Neural progenitor cell (in vitro differentiated cells): Measurements from ENCODE around the gene HS3ST5. TPM values are rescaled to one million over a fixed set of nuclear protein-coding genes. Genes with fewer than 3 reads are reported as not detected.

ENCODE experiments used
- DNase-seq: peaks from one replicate; pipeline ENCODE4 v3.0.0-alpha.2; 2016; ENCODE audit warnings: low spot score
- H2AFZ ChIP-seq: fragments of 200-600 bp; sonication (generic); replicated peaks from 2 replicates; pipeline ENCODE4 v1.6.1; 2016; ENCODE audit warnings: antibody characterized with exemption
- H3F3A ChIP-seq: fragments of 200-600 bp; sonication (generic); 2 replicates; pipeline ENCODE4 v1.6.1; 2016; ENCODE audit warnings: antibody characterized with exemption, low read depth
- H3K27ac ChIP-seq: fragments of 200-600 bp; sonication (generic); 2 replicates; pipeline ENCODE4 v1.5.1; 2016; ENCODE audit warnings: mild to moderate bottlenecking
- H3K27me3 ChIP-seq: fragments of 200-600 bp; sonication (generic); 2 replicates; pipeline ENCODE4 v1.6.1; 2016; ENCODE audit warnings: mild to moderate bottlenecking, moderate library complexity
- H3K36me3 ChIP-seq: fragments of 200-600 bp; sonication (generic); 2 replicates; pipeline ENCODE4 v1.5.1; 2016
- H3K4me1 ChIP-seq: fragments of 200-600 bp; sonication (generic); 2 replicates; pipeline ENCODE4 v1.6.1; 2016; ENCODE audit warnings: mixed run types
- H3K4me2 ChIP-seq: fragments of 200-600 bp; sonication (generic); 2 replicates; pipeline ENCODE4 v1.6.1; 2016
- H3K4me3 ChIP-seq: fragments of 200-600 bp; sonication (generic); 2 replicates; pipeline ENCODE4 v1.5.1; 2016
- H3K79me2 ChIP-seq: fragments of 200-600 bp; sonication (generic); 2 replicates; pipeline ENCODE4 v1.6.1; 2016; ENCODE audit warnings: low read depth
- H3K9ac ChIP-seq: fragments of 200-600 bp; sonication (generic); 2 replicates; pipeline ENCODE4 v1.6.1; 2016
- H3K9me3 ChIP-seq: fragments of 200-600 bp; sonication (generic); 2 replicates; pipeline ENCODE4 v1.5.1; 2016; ENCODE audit warnings: low read depth
- H4K20me1 ChIP-seq: fragments of 200-600 bp; sonication (generic); 2 replicates; pipeline ENCODE4 v1.6.1; 2016; ENCODE audit warnings: low read depth
- H3K27ac Mint-ChIP-seq: 3 replicates; pipeline ENCODE4 v1.8.0; 2021; ENCODE audit warnings: mixed read lengths
- H3K27me3 Mint-ChIP-seq: 2 replicates; pipeline ENCODE4 v1.8.0; 2022; ENCODE audit warnings: low read depth, mild to moderate bottlenecking, inconsistent platforms, moderate library complexity, mixed read lengths; ENCODE audit not compliant: insufficient read depth
- H3K36me3 Mint-ChIP-seq: 3 replicates; pipeline ENCODE4 v1.8.0; 2021; ENCODE audit warnings: mixed read lengths
- H3K4me1 Mint-ChIP-seq: 3 replicates; pipeline ENCODE4 v1.8.0; 2021; ENCODE audit warnings: mixed read lengths
- H3K4me3 Mint-ChIP-seq: 3 replicates; pipeline ENCODE4 v1.8.0; 2021; ENCODE audit warnings: mild to moderate bottlenecking, moderate library complexity, mixed read lengths
- H3K9me3 Mint-ChIP-seq: 3 replicates; pipeline ENCODE4 v1.8.0; 2020; ENCODE audit warnings: mixed read lengths
- CTCF ChIP-seq: fragments of 200-600 bp; sonication (generic); IDR thresholded peaks from 2 replicates; pipeline ENCODE4 v1.5.1; 2017; ENCODE audit warnings: antibody characterized with exemption, mild to moderate bottlenecking
- EZH2 ChIP-seq: fragments of 200-600 bp; sonication (generic); IDR thresholded peaks from 2 replicates; pipeline ENCODE4 v1.6.1; 2017; ENCODE audit warnings: antibody characterized with exemption, mild to moderate bottlenecking, moderate library complexity
- EZH2phosphoT487 ChIP-seq: fragments of 200-600 bp; sonication (generic); IDR thresholded peaks from 2 replicates; pipeline ENCODE4 v1.6.1; 2017; ENCODE audit warnings: antibody characterized with exemption
- total RNA-seq: library from RNA; depleted of rRNA; stranded (reverse); fragments of >200 nt; gene quantifications from 2 replicates; pipeline ENCODE4 v1.2.3, GENCODE V29; 2015; ENCODE audit warnings: low replicate concordance

The HS3ST5 gene
- total RNA-seq, 1 donor from 2014 or later = 0.34 TPM

DNA sequence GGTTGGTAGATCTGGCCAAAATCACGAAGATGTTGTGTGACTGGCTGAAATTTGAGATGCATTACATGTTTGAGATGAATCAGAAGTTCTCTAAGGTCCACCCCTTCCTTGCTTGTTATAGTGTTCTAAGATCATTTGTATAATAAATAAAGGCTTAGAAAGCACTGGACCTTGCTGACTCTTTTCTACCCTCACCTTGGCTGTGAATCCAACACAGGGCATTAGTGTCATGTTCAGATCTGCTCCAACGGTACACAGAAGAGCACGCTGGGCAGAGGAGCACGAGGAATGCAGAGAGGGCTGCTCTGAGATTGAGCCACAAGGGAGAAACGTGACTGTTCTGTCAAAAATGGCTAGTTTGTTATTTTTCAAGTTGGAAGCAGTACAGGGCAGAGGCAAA, 202.4 kb downstream of the HS3ST5 start:
- no peaks in the 10 kb centered on the region for H4K20me1 ChIP-seq
- no peak overlapping the region for H3K27ac ChIP-seq
- H3K79me2 ChIP-seq = no peaks in the 10 kb centered on the region
- no peak overlapping the region for H3K4me3 ChIP-seq
- Mint-ChIP-seq H3K4me1 (no peaks in the 10 kb centered on the region), H3K9me3 (no peaks in the 10 kb centered on the region), H3K27ac (no peak overlapping the region), H3K4me3 (no peak overlapping the region), H3K27me3 (no peaks in the 10 kb centered on the region), H3K36me3 (no peaks in the 10 kb centered on the region)
- no peaks in the 10 kb centered on the region for H3K36me3 ChIP-seq
- TF ChIP-seq CTCF (no peak), EZH2 (no peak), EZH2phosphoT487 (no peak)
- H3K4me1 ChIP-seq = peaks cover 6% of the 10 kb centered on the region
- no peaks in the 10 kb centered on the region for H3K9me3 ChIP-seq
- H3K4me2 ChIP-seq = no peak overlapping the region
- no peak overlapping the region for H3K9ac ChIP-seq
- H3K27me3 ChIP-seq = no peaks in the 10 kb centered on the region
- H2AFZ ChIP-seq = no peak overlapping the region
- no peak for DNase-seq
- H3F3A ChIP-seq = no peaks in the 10 kb centered on the region

DNA sequence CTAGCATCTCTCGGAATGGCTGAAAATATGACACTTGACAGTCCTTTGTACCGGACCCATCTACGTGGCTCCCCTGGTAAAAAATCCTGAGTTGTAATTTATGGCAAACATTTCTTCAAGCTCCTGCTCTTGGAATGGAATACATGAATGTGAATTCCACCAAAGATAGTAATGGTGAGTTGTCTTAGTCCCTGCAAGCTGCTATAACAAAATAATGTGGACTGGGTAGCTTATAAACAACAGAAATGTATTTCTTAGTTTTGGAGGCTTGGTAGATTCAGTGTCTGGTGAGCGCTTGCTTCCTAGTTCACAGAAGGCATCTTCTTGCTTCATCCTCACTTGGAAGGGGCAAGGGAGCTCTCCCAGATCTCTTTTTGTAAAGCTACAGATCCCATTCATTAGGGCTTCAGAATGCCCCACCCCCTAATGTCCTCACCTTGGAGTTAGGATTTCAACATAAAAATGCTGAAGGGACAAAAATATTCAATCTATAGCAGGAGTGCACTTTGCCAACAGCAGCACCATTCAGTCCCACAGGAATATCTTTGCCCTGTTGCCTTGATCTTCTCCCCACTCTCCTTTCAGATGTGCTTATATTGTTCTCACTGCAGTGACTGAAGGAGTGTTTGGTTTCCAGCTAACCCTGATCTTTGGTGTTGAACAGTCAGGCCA, 204.1 kb downstream of the HS3ST5 start:
- no peak for DNase-seq
- no peak overlapping the region for H3K9ac ChIP-seq
- H3K9me3 Mint-ChIP-seq = no peaks in the 10 kb centered on the region
- H3K4me3 Mint-ChIP-seq = no peak overlapping the region
- H3K4me3 ChIP-seq = no peak overlapping the region
- no peaks in the 10 kb centered on the region for H3K36me3 ChIP-seq
- H3K9me3 ChIP-seq = no peaks in the 10 kb centered on the region
- TF ChIP-seq CTCF (no peak), EZH2phosphoT487 (no peak), EZH2 (no peak)
- H3K4me2 ChIP-seq = no peak overlapping the region
- H3K27me3 ChIP-seq = no peaks in the 10 kb centered on the region
- no peaks in the 10 kb centered on the region for H3K27me3 Mint-ChIP-seq
- no peaks in the 10 kb centered on the region for H3K79me2 ChIP-seq
- no peaks in the 10 kb centered on the region for H3K4me1 Mint-ChIP-seq
- no peaks in the 10 kb centered on the region for H3F3A ChIP-seq
- H4K20me1 ChIP-seq = no peaks in the 10 kb centered on the region
- H2AFZ ChIP-seq = no peak overlapping the region
- no peak overlapping the region for H3K27ac Mint-ChIP-seq
- no peaks in the 10 kb centered on the region for H3K4me1 ChIP-seq
- no peak overlapping the region for H3K27ac ChIP-seq
- H3K36me3 Mint-ChIP-seq = no peaks in the 10 kb centered on the region

- Histone ChIP-seq H3K4me1 (no peaks in the 10 kb centered on the region), H4K20me1 (no peaks in the 10 kb centered on the region), H3F3A (no peaks in the 10 kb centered on the region), H3K27ac (no peak overlapping the region), H3K4me3 (no peak overlapping the region), H3K79me2 (no peaks in the 10 kb centered on the region), H3K27me3 (no peaks in the 10 kb centered on the region), H3K9ac (no peak overlapping the region), H3K4me2 (no peak overlapping the region), H3K9me3 (no peaks in the 10 kb centered on the region), H2AFZ (no peak overlapping the region), H3K36me3 (no peaks in the 10 kb centered on the region)
- Mint-ChIP-seq H3K36me3 (no peaks in the 10 kb centered on the region), H3K4me3 (no peak overlapping the region), H3K4me1 (no peaks in the 10 kb centered on the region), H3K27me3 (no peaks in the 10 kb centered on the region), H3K27ac (no peak overlapping the region), H3K9me3 (no peaks in the 10 kb centered on the region)
- DNase-seq = no peak
- TF ChIP-seq CTCF (no peak), EZH2 (no peak), EZH2phosphoT487 (no peak)
Observed at GRCh38 chr6:114135363-114135971, 207.4 kb downstream of the HS3ST5 start.
